Measurements from ENCODE around the gene SEC31A.
"Not testable (repeated sequence)": the region's sequence is repeated elsewhere in the genome, so short reads cannot be mapped to it uniquely, and the experiment has no call there.

Gene SEC31A

GRCh38 chr4:82866706-82867385, 24.1 kb downstream of the SEC31A start:
- Histone ChIP-seq H3K4me2 (ENCODE audit: low read length) (no peak overlapping the region), H3K27me3 (ENCODE audit: insufficient read depth, low read length) (no peaks in the 10 kb centered on the region), H3K36me3 (ENCODE audit: insufficient read depth, low read length) (peaks cover 83% of the 10 kb centered on the region), H3K4me3 (ENCODE audit: low read depth, low read length, poor library complexity, severe bottlenecking) (no peak overlapping the region), H3K9me2 (ENCODE audit: low read depth, low read length) (no peaks in the 10 kb centered on the region), H3K9ac (ENCODE audit: low read length) (no peak overlapping the region), H3K79me2 (ENCODE audit: insufficient read depth, low read length) (no peaks in the 10 kb centered on the region), H3F3A (ENCODE audit: insufficient read depth, low read length) (no peaks in the 10 kb centered on the region), H3K4me1 (ENCODE audit: insufficient read depth, low read length, severe bottlenecking) (no peaks in the 10 kb centered on the region), H3K9me3 (ENCODE audit: low read length) (no peaks in the 10 kb centered on the region), H4K20me1 (ENCODE audit: insufficient read depth, low read length) (no peaks in the 10 kb centered on the region), H3K27ac (ENCODE audit: low read depth, low read length, poor library complexity, severe bottlenecking) (no peak overlapping the region), H2AFZ (ENCODE audit: low read length) (no peak overlapping the region)
- no peak for TF ChIP-seq CTCF (IDR thresholded peaks at IDR 0.05; ENCODE audit: low read length)
- TF ChIP-seq EZH2 (IDR thresholded peaks at IDR 0.05; ENCODE audit: borderline replicate concordance, low read length): no peak

GRCh38 chr4:82866033-82866432, 24.9 kb downstream of the SEC31A start:
- not testable (repeated sequence) for H3K9me2 ChIP-seq (ENCODE audit: low read depth, low read length); H3K79me2 ChIP-seq (ENCODE audit: insufficient read depth, low read length); H2AFZ ChIP-seq (ENCODE audit: low read length); H3K4me3 ChIP-seq (ENCODE audit: low read depth, low read length, poor library complexity, severe bottlenecking); H3K9me3 ChIP-seq (ENCODE audit: low read length); H3K27me3 ChIP-seq (ENCODE audit: insufficient read depth, low read length); H3K27ac ChIP-seq (ENCODE audit: low read depth, low read length, poor library complexity, severe bottlenecking); H4K20me1 ChIP-seq (ENCODE audit: insufficient read depth, low read length); H3F3A ChIP-seq (ENCODE audit: insufficient read depth, low read length); H3K9ac ChIP-seq (ENCODE audit: low read length); H3K4me2 ChIP-seq (ENCODE audit: low read length); H3K4me1 ChIP-seq (ENCODE audit: insufficient read depth, low read length, severe bottlenecking)
- peaks cover 83% of the 10 kb centered on the region for H3K36me3 ChIP-seq (ENCODE audit: insufficient read depth, low read length)

- no peak overlapping the region for H3K9ac ChIP-seq (ENCODE audit: low read length)
- H3K9me3 ChIP-seq (ENCODE audit: low read length): no peaks in the 10 kb centered on the region
- no peaks in the 10 kb centered on the region for H4K20me1 ChIP-seq (ENCODE audit: insufficient read depth, low read length)
- H3K4me2 ChIP-seq (ENCODE audit: low read length): no peak overlapping the region
- no peak for TF ChIP-seq EZH2 (IDR thresholded peaks at IDR 0.05; ENCODE audit: borderline replicate concordance, low read length)
- TF ChIP-seq CTCF (IDR thresholded peaks at IDR 0.05; ENCODE audit: low read length): no peak
- H3K27ac ChIP-seq (ENCODE audit: low read depth, low read length, poor library complexity, severe bottlenecking): no peak overlapping the region
- H2AFZ ChIP-seq (ENCODE audit: low read length): no peak overlapping the region
- no peaks in the 10 kb centered on the region for H3K9me2 ChIP-seq (ENCODE audit: low read depth, low read length)
- H3F3A ChIP-seq (ENCODE audit: insufficient read depth, low read length): no peaks in the 10 kb centered on the region
- no peak overlapping the region for H3K4me3 ChIP-seq (ENCODE audit: low read depth, low read length, poor library complexity, severe bottlenecking)
- no peaks in the 10 kb centered on the region for H3K27me3 ChIP-seq (ENCODE audit: insufficient read depth, low read length)
- no peaks in the 10 kb centered on the region for H3K79me2 ChIP-seq (ENCODE audit: insufficient read depth, low read length)
- no peaks in the 10 kb centered on the region for H3K4me1 ChIP-seq (ENCODE audit: insufficient read depth, low read length, severe bottlenecking)
- H3K36me3 ChIP-seq (ENCODE audit: insufficient read depth, low read length): peaks cover 80% of the 10 kb centered on the region
Measured at GRCh38 chr4:82865592-82865991, 25.4 kb downstream of the SEC31A start.

GRCh38 chr4:82864336-82864979, 26.5 kb downstream of the SEC31A start:
- H3K27me3 ChIP-seq (ENCODE audit: insufficient read depth, low read length): no peaks in the 10 kb centered on the region
- no peak overlapping the region for H3K4me3 ChIP-seq (ENCODE audit: low read depth, low read length, poor library complexity, severe bottlenecking)
- H3K4me1 ChIP-seq (ENCODE audit: insufficient read depth, low read length, severe bottlenecking): no peaks in the 10 kb centered on the region
- H3F3A ChIP-seq (ENCODE audit: insufficient read depth, low read length): no peaks in the 10 kb centered on the region
- no peak overlapping the region for H3K9ac ChIP-seq (ENCODE audit: low read length)
- H2AFZ ChIP-seq (ENCODE audit: low read length): no peak overlapping the region
- H3K9me3 ChIP-seq (ENCODE audit: low read length): no peaks in the 10 kb centered on the region
- no peaks in the 10 kb centered on the region for H4K20me1 ChIP-seq (ENCODE audit: insufficient read depth, low read length)
- H3K4me2 ChIP-seq (ENCODE audit: low read length): no peak overlapping the region
- no peak for TF ChIP-seq CTCF (IDR thresholded peaks at IDR 0.05; ENCODE audit: low read length)
- no peak for TF ChIP-seq EZH2 (IDR thresholded peaks at IDR 0.05; ENCODE audit: borderline replicate concordance, low read length)
- H3K79me2 ChIP-seq (ENCODE audit: insufficient read depth, low read length): no peaks in the 10 kb centered on the region
- H3K27ac ChIP-seq (ENCODE audit: low read depth, low read length, poor library complexity, severe bottlenecking): no peak overlapping the region
- no peaks in the 10 kb centered on the region for H3K9me2 ChIP-seq (ENCODE audit: low read depth, low read length)
- peaks cover 69% of the 10 kb centered on the region for H3K36me3 ChIP-seq (ENCODE audit: insufficient read depth, low read length)

All from OCI-LY1 (cell line).